GM12891 (cell line): ENCODE measurements around the gene GINS2.

ENCODE experiments used
- PAX5 ChIP-seq: IDR thresholded peaks from 2 replicates; pipeline ENCODE4 v1.6.1; 2011; ENCODE audit warnings: low read length, moderate library complexity, mild to moderate bottlenecking; ENCODE audit not compliant: insufficient read depth, severe bottlenecking
- POLR2A ChIP-seq: IDR thresholded peaks from 2 replicates; pipeline ENCODE4 v1.6.1; 2011; ENCODE audit warnings: low read depth, low read length, control low read depth
- POLR2AphosphoS5 ChIP-seq: IDR thresholded peaks from 2 replicates; pipeline ENCODE4 v1.6.1; 2011; ENCODE audit warnings: low read depth, low read length, control low read depth
- POU2F2 ChIP-seq: IDR thresholded peaks from 2 replicates; pipeline ENCODE4 v1.6.1; 2011; ENCODE audit warnings: low read depth, mild to moderate bottlenecking, control low read depth, low read length, moderate library complexity
- SPI1 ChIP-seq: IDR thresholded peaks from 2 replicates; pipeline ENCODE4 v1.6.1; 2011; ENCODE audit warnings: low read depth, low read length, control low read depth
- TAF1 ChIP-seq: IDR thresholded peaks from 2 replicates; pipeline ENCODE4 v1.6.1; 2011; ENCODE audit warnings: low read depth, low read length, control low read depth

- TF ChIP-seq POLR2A (no peak), POLR2AphosphoS5 (no peak), TAF1 (no peak), PAX5 (no peak), POU2F2 (no peak), SPI1 (no peak)
Observed at GRCh38 chr16:85662482-85662812, 26.3 kb downstream of the GINS2 start.
